Measurements from ENCODE around the gene CPNE2. TPM values are rescaled to one million over a fixed set of nuclear protein-coding genes. Genes with fewer than 3 reads are reported as not detected.

The CPNE2 gene
- total RNA-seq, 1 experiment from 2014 or later, result 43.4 TPM

DNA sequence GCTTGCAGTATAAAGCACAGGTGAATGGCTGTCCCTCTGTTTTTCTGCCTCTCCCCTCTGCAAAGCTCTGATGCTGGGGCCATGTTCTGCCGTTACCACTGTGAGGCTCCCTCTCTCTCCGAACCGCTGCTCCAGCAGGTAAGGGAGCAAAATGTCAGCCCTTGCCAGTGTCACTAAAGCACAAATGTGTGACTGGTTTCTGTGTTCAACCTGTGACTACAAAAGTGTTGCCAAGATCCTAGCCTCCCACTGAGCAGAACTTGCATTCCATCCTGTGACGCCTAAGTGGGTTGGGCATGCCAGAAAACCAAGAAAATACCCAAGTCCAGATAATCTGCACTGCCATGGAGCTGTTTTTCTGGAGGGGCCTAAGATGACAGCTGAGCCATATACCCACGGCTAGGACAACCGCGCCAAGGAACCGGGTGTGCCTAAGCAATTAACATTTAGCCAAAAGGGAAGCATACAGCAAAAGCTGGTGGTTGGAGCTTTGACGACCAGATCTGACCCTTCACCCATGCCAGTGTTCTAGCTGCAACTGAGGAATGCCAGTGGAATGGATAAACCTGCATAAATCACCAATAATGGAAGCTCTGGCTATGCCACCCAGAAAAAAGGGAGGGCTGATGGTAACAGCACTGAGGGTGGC lies 58.4 kb downstream of the CPNE2 start:
- TF ChIP-seq TCF7L2 (IDR thresholded peaks at IDR 0.05; ENCODE audit: low read depth, low read length) (no peak), POLR2AphosphoS5 (IDR thresholded peaks at IDR 0.05; ENCODE audit: low read depth, low read length) (no peak), SIN3A (IDR thresholded peaks at IDR 0.05; ENCODE audit: borderline replicate concordance, insufficient read depth, low read depth, low read length) (no peak)
- TF ChIP-seq, protein P1, sequence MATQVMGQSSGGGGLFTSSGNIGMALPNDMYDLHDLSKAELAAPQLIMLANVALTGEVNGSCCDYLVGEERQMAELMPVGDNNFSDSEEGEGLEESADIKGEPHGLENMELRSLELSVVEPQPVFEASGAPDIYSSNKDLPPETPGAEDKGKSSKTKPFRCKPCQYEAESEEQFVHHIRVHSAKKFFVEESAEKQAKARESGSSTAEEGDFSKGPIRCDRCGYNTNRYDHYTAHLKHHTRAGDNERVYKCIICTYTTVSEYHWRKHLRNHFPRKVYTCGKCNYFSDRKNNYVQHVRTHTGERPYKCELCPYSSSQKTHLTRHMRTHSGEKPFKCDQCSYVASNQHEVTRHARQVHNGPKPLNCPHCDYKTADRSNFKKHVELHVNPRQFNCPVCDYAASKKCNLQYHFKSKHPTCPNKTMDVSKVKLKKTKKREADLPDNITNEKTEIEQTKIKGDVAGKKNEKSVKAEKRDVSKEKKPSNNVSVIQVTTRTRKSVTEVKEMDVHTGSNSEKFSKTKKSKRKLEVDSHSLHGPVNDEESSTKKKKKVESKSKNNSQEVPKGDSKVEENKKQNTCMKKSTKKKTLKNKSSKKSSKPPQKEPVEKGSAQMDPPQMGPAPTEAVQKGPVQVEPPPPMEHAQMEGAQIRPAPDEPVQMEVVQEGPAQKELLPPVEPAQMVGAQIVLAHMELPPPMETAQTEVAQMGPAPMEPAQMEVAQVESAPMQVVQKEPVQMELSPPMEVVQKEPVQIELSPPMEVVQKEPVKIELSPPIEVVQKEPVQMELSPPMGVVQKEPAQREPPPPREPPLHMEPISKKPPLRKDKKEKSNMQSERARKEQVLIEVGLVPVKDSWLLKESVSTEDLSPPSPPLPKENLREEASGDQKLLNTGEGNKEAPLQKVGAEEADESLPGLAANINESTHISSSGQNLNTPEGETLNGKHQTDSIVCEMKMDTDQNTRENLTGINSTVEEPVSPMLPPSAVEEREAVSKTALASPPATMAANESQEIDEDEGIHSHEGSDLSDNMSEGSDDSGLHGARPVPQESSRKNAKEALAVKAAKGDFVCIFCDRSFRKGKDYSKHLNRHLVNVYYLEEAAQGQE (IDR thresholded peaks at IDR 0.05; ENCODE audit: insufficient read depth in 1 of 2, low read depth in 2 of 2, low read length in 1 of 2), result no peak
- TF ChIP-seq, protein P2, sequence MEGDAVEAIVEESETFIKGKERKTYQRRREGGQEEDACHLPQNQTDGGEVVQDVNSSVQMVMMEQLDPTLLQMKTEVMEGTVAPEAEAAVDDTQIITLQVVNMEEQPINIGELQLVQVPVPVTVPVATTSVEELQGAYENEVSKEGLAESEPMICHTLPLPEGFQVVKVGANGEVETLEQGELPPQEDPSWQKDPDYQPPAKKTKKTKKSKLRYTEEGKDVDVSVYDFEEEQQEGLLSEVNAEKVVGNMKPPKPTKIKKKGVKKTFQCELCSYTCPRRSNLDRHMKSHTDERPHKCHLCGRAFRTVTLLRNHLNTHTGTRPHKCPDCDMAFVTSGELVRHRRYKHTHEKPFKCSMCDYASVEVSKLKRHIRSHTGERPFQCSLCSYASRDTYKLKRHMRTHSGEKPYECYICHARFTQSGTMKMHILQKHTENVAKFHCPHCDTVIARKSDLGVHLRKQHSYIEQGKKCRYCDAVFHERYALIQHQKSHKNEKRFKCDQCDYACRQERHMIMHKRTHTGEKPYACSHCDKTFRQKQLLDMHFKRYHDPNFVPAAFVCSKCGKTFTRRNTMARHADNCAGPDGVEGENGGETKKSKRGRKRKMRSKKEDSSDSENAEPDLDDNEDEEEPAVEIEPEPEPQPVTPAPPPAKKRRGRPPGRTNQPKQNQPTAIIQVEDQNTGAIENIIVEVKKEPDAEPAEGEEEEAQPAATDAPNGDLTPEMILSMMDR (IDR thresholded peaks at IDR 0.05), result no peak
- BruUV-seq (replicated peaks), result no TSS peak
- intact Hi-C loops (cut with micrococcal nuclease; ENCODE audit: unreplicated experiment), result no loop called here
- H3K9me3 ChIP-seq (ENCODE audit: control insufficient read depth, insufficient read depth, low read depth, low read length), result no peaks in the 10 kb centered on the region
- H3K27me3 ChIP-seq (ENCODE audit: control insufficient read depth, insufficient read depth, low read length), result no peaks in the 10 kb centered on the region
- no peaks in the 10 kb centered on the region for H3K4me1 ChIP-seq (ENCODE audit: control insufficient read depth, insufficient read depth, low read length)
- H3K27ac ChIP-seq (ENCODE audit: low read length), result no peak overlapping the region
- no peak overlapping the region for H3K4me3 ChIP-seq (ENCODE audit: low read depth in 2 of 2, low read length in 2 of 2)
- DNase-seq (ENCODE audit: low read depth, low spot score), result no peak
- in situ Hi-C loops (cut with HindIII; ENCODE audit: low pct_unique_long_range_greater_than_20kb, low sequenced_read_pairs), result no loop called here
- POLR2A ChIA-PET, result no interaction called here
- ATAC-seq, result no peak
- CTCF ChIA-PET, result no interaction called here
- H3K36me3 ChIP-seq (ENCODE audit: control insufficient read depth, insufficient read depth, low read length), result peaks cover 4% of the 10 kb centered on the region; the same call in 1 of the 2 replicates

DNA sequence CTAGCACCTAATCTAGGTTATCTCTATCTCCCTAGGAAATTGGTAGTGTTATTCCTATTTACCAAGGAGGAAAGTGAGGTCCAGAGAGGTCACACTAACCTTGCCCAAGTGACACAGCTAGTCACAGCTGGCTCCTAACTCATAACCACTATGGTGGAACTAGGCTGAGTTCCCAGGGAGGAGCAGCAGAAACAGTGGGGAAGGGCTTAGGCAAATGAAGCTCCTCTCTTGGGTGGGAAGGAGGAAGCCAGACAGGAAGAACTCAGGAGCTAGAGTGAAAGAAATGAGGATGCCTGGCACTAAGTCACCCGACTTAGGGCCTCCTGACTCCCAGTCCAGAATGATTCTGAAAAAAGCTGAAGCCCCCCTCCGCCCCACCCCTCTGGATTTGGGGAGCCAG lies 59.0 kb downstream of the CPNE2 start:
- CTCF ChIA-PET, result no interaction called here
- DNase-seq (ENCODE audit: low read depth, low spot score), result no peak
- in situ Hi-C loops (cut with HindIII; ENCODE audit: low pct_unique_long_range_greater_than_20kb, low sequenced_read_pairs) (no loop called here), intact Hi-C loops (cut with micrococcal nuclease; ENCODE audit: unreplicated experiment) (no loop called here)
- H3K4me3 ChIP-seq (ENCODE audit: low read depth in 2 of 2, low read length in 2 of 2), result no peak overlapping the region
- no peak overlapping the region for H3K27ac ChIP-seq (ENCODE audit: low read length)
- H3K27me3 ChIP-seq (ENCODE audit: control insufficient read depth, insufficient read depth, low read length), result no peaks in the 10 kb centered on the region
- BruUV-seq (replicated peaks), result no TSS peak
- H3K36me3 ChIP-seq (ENCODE audit: control insufficient read depth, insufficient read depth, low read length), result peaks cover 4% of the 10 kb centered on the region; the same call in 1 of the 2 replicates
- no peaks in the 10 kb centered on the region for H3K9me3 ChIP-seq (ENCODE audit: control insufficient read depth, insufficient read depth, low read depth, low read length)
- no peaks in the 10 kb centered on the region for H3K4me1 ChIP-seq (ENCODE audit: control insufficient read depth, insufficient read depth, low read length)
- ATAC-seq, result no peak
- TF ChIP-seq POLR2AphosphoS5 (IDR thresholded peaks at IDR 0.05; ENCODE audit: low read depth, low read length) (no peak; the same call in 1 of the 2 replicates), SIN3A (IDR thresholded peaks at IDR 0.05; ENCODE audit: borderline replicate concordance, insufficient read depth, low read depth, low read length) (no peak), TCF7L2 (IDR thresholded peaks at IDR 0.05; ENCODE audit: low read depth, low read length) (no peak)
- TF ChIP-seq, protein P2 (IDR thresholded peaks at IDR 0.05), result no peak
- TF ChIP-seq, protein P1 (IDR thresholded peaks at IDR 0.05; ENCODE audit: insufficient read depth in 1 of 2, low read depth in 2 of 2, low read length in 1 of 2), result no peak
- POLR2A ChIA-PET, result interaction anchor here (0.8 kb wide), 1 partner anchor 8 kb away, joined by 3 read pairs; no protein-coding TSS in a partner anchor
